NCI-H1417 (cell line): ENCODE results near the gene MAD2L1BP.

Experiments
- DNase-seq, 3 experiments: peaks; one replicate each; lab custom pipeline; 2025; lab: John Stamatoyannopoulos, UW

Gene MAD2L1BP

DNA sequence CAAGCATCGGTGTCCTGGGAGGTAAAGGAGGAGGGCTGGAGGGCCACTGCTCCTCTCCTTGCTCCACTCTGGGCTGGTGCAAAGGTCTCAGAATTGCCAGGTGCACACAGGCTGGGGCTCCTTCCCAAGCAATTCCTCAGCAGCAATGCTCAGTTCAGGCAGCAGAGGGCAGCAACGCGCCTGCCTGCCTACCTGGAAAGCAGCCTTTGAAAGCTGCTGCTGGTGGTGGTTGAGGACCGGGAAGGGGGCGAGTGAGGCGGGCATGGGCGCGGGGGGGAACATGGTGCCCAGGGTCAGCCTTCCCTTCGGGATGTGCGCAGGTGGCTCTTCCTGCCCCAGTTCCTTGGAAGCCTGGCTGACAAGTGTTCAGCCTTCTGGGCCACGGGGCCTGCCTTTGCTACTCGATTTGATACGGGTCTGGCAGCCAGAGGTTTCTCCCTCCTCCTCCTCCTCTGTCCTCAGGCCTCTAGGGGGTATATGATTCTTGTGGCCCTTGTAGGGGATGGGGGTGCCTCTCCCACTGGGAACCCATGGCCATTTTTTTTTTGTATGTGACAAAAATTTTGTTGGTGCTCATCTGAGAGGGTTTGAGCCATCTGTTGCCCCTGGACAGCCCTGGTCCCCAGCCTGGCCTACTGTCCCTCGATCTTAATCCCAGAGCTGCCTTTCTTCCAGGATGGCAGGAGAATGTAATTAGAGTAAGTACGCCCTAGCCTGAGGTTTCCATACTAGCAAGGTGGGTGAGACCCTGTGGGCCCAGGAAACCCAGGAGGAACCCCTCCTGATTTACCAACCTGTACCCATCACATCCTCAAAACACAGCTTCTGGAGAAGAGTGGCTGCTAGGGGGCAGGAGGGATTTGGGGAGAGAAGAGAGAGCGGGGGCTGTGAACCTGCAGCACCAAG is 31.9 kb downstream of the MAD2L1BP start:
- DNase-seq, result peak; percentile 74 to 87 (median 83)

DNA sequence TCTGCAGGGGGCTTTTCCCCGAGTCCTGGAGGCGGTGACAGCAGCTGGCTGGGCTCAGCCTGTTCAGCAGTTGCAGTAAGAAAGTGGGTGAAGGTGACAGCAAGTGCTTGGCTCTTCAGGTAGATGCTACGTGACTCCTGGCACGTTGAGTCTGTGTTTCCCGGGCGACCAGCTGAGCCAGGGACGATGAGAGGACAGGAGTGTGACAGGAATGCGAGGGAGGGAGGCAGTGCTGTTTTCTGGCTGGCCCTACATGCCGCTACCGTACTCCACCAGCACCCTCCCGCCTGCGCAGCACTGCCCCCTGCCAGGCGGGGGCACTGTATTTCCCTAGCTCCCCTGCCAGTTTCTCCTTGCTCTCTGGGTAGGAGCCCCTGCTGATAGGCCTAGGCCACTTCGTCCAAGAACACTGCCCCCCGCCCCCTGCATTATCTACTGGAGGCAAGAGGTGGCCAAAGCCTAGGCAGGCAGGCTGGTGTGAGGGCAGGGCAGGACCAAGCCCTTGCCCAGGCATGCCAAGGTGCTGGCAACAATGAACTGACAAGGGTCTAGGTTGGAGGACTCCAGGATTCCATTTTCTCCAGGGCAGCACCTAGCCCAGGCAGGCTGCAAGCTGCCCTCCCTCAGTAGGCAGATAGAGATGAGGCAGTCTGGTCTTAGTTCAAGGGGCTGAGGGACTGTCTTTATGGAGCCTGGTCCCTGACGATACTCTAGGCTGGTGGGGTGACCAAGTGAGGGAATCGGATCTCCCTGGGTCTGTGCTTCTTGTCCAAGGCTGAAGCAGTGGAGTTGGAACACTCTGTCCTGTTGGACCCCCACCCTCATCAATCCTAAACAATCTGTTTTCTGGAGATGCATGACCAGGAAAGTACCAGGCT is 32.8 kb downstream of the MAD2L1BP start:
- DNase-seq, result peak; percentile 52 to 81 (median 65)

DNA sequence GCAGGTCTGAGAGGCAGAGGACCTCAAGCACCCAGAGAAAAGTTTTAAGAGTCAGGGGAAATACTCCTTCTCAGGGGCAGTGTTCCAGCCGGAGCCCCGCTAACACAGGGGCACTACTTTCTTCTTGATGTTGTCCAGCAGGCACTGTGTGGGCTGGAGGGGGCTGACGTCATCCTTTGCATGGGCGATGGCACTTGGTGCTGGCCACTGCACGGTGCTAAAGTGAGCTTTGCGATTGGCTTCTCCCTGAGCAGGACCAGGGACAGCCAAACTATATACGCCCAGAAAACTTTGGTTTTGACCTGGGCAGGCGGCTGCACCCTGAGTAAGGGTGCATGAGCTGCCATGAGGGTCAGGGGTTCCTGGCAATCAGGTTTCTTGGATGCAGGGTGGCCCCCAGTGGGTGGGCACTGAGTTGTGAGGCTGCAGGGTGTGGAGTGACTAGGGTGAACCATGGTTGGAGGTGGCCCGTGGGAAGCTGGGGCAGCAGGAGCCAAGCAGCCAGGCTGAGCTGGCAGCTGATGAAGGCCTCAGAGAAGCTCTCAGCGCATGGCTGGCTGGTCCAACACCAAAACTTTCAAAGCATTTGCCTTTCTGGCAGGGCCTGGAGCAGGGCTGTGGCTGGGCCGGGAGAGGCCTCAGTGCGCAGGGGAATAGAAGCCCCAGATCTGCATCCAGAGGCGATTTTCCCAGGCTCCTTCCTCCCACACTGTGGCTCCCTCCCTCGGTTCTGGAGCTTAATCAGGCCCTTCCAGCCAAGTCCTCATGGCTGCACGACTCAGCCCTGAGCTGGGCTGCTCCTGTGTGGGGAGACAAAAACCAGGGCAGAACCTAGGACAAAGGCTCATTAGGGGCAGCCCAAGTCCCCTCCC is 33.6 kb downstream of the MAD2L1BP start:
- no peak for DNase-seq

GRCh38 chr6:43669922-43670622 is 34.4 kb downstream of the MAD2L1BP start:
- no peak for DNase-seq

GRCh38 chr6:43670623-43670986 is 35.0 kb downstream of the MAD2L1BP start:
- DNase-seq, result no peak

DNA sequence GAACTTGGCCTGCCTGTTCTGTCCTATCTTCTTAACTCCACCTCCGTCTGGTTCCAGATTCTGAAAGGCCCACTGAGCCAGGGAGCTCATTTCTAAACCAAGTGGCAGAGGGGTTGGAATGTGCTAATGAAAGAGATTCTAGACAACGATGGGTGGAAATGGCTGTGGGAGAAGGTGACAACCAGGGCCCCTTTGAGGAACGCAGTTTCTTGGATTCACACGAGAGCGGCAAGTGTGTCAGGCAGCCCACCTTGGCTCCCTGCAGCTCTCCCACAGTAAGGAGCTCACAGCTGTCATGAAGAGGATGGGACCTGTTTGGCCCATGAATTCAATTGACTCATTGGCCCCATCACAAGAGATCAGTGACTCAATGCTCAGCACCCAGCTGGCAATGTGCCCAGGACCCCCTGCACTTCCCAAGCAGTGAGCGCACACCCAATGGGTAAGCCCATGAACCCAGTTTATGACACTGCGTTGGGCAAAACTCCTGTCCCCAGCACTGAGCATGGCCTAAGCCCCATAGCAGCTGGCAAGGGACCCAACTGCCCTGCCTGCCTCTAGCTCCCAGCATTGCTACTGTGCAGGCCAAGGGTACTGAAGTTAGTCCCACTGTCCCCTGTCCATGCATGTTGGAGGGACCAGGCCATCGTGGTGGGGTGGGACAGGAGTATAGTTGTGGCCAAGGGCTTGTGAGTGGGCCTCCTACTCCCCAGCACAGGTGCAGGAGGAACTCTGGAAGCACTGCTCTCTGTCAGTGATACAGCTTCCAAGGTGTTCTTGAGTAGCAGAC is 35.6 kb downstream of the MAD2L1BP start:
- no peak for DNase-seq

DNA sequence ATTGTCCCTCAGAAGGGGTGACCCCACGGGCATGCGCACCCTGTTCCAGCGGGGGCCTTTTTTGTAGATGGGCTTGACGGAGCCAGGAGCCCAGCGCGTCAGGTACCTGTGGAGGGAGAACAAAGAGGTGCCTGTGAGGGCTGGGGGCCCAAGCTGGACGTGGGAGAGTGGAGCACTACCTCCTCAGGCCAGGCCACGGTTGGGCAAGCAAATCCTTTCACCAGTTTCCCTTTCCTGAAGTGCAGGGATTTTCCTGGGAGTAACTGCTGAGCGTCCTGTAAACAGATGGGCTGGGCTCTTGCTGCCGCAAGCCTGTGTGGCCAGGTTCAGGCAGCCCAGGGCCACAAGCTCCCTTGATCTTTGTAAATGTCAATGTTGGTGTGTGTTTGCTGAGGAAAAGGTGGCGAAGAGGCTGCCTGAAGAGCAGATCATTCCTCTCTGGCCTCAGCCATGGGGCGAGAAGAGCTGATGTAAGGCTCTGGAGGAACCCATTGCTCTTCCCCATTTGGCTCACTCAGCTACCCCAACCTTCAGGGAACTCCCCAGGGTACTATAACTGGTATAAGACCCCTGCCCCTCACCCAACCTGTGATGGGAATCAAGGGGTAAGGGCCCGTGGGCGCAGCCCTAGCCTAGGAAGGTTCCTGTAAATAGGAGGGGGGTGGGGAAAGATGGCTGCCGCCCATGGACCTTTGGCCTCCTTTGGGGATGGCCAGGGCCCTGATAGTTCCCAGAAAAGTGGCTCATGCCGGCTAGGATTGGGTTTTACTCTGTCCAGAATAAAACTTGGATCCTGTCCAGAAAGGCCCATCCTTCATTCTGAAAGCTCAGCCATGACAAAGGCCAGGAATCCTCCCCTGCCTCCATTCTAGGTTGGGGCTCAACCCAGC is 36.4 kb downstream of the MAD2L1BP start:
- no peak for DNase-seq

DNA sequence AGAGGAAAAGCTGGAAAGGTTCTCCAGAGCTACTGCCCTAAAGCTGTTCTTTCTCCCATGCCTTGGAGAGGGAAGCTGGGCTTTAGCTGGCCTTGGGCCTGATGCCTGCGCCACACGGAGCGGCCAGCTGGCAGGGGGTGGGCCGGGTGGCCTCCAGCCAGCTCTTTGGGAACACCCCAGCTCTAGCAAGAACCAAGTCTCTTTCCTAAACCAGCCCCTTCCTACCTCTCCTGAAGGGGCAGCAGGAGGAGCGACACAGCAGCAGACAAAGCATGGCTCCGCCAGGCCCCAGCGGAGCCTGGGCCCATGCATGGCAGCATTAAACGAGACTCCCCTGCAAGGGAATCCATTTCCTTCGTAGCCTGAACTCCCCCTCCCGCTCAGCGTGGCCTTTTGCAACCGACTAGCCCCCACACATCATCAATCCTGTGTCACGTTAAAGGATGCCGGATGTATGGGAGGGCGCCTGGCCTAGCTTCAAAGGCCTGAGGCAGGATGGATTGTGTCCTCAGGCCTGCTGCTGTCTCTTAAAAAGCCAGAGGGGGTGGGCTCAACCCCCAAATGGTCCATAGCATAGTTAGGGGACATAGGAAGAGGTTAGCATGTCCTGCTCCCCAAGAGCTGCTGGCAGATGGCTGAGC is 37.9 kb downstream of the MAD2L1BP start:
- no peak for DNase-seq

GRCh38 chr6:43674291-43674690 is 38.7 kb downstream of the MAD2L1BP start:
- DNase-seq, result no peak

DNA sequence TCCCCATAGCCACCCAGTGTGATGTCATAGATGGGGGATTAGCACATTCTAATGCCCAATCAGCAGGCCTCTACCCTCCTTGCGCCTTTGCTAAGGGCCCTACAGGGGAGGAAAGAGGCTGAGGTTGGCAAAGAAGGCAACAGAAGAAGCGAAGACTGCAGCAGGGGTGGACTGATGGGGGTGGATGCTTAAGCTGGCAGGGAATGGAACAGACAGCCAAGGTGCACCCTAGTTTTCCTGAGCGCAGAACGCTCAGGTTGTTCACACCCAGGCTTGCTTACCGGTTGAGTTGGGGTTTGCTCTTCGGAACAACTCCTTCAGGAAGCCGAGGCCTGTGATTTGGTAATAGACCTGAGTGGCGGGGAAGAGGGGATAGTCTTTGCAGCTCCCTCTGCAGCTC is 39.3 kb downstream of the MAD2L1BP start:
- DNase-seq, result no peak

- DNase-seq, result no peak
Observed at GRCh38 chr6:43676962-43677606, 41.4 kb downstream of the MAD2L1BP start.

- DNase-seq, result no peak
Observed at GRCh38 chr6:43677759-43678158, 42.1 kb downstream of the MAD2L1BP start.

GRCh38 chr6:43678341-43678740 is 42.7 kb downstream of the MAD2L1BP start:
- DNase-seq, result no peak

DNA sequence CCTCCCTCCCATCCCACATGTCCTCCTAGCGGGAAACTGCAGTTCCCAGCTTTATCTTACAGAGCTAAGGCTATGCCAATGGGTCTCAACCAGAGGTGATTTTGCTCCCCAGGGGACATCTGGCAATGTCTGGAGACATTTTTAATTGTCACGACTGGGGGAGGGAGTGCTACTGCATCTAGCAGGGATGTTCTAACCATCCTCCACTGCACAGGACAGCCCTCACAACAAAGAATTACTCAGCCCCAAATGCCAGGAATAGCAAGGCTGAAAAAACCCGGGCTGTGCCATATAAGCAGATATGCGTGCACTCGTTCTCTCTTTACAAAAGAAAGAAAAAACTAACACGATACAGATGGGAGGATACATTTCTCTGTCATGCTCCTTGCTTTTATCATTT is 43.4 kb downstream of the MAD2L1BP start:
- no peak for DNase-seq

DNA sequence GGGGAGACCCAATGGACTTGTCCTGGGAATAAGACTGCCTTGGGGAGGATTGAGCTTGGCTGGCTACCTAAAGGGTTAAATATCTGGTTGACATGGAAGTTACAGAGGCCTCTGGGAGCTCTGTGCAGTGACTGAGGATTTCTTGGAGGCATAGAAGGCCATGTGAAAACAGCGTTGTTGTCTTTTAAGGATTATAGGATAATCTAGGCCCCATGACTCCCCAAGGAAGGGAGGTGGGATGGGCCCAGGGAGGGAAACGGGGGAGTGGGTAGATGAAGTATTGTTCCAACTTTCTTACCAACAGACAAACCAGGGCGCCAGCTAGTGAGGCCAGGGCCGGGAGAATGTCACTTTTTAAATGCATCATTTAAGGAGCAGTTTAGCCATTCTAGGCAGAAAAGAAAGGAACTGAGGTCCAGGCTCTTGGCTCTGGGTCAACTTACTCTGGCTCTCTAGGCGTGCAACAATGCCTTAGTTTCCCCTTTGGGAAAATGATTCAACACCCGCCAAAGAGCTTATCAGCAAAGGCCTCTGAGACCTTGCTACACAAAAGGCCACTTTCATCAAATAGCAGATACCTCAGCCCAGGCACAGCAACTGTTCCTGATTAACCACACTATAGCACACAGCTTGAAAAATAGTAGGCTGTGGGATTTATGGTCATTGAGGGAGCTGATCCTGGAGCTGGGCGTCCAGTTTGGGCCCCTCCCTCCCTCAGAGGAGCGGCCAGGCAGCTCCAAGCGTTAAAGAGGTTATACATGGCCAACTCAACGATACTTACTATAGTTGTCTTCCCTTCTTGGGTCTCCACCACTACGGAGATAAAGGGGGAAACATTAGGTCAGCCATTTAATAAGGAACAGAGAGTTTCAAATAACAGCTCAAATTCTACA is 44.9 kb downstream of the MAD2L1BP start:
- no peak for DNase-seq

- no peak for DNase-seq
Observed at GRCh38 chr6:43681303-43681702, 45.7 kb downstream of the MAD2L1BP start.

GRCh38 chr6:43682724-43683429 is 47.2 kb downstream of the MAD2L1BP start:
- DNase-seq, result no peak
